Measurements from ENCODE around the gene TRIM44. TPM values are rescaled to one million over a fixed set of nuclear protein-coding genes. Genes with fewer than 3 reads are reported as not detected.

TRIM44 gene
- 29.7 and 31.8 TPM in 2 replicates for total RNA-seq

GRCh38 chr11:35662649-35663407 is at the start of gene TRIM44:
Gene TRIM44, plus strand, starts transcription at chr11:35662775. Its CDS starts 337 bp downstream, at chr11:35663112.

GRCh38 chr11:35617687-35618496 is 44.7 kb upstream of the TRIM44 start, which contains the start of gene FJX1:
Gene FJX1, plus strand, starts transcription at chr11:35618460. Its CDS starts 177 bp downstream, at chr11:35618637.

Other genes starting within 250 kb of the TRIM44 start
- gene SLC1A2, start 243.2 kb upstream of the TRIM44 start, total RNA-seq, result under 0.01 TPM in 1 of 2 replicates, not detected in the other
- gene PAMR1, start 137.2 kb upstream of the TRIM44 start, total RNA-seq, result 2.4 and 10.0 TPM in 2 replicates
- gene FJX1, start 44.3 kb upstream of the TRIM44 start, total RNA-seq, result 35.0 and 43.2 TPM in 2 replicates

All from mesangial cell (primary cell).